LNCaP clone FGC (cell line): ENCODE measurements around the gene CNTN2.

ENCODE experiments used
- DNase-seq: peaks from one replicate; pipeline ENCODE4 v3.0.0-alpha.2; 2011; ENCODE audit warnings: low read depth
- H3K4me3 ChIP-seq: 2 replicates; pipeline ENCODE4 v1.5.1; 2011; ENCODE audit warnings: mild to moderate bottlenecking, low read depth, low read length, control low read depth
- CTCF ChIP-seq: IDR thresholded peaks from 2 replicates; pipeline ENCODE4 v1.5.1; 2012; ENCODE audit warnings: mild to moderate bottlenecking; ENCODE audit not compliant: control insufficient read depth, insufficient read depth; ENCODE audit errors: extremely low read depth

The CNTN2 gene

GRCh38 chr1:205052690-205053089, 9.7 kb downstream of the CNTN2 start:
- no peak for TF ChIP-seq CTCF
- H3K4me3 ChIP-seq = no peak overlapping the region
- DNase-seq = no peak

GRCh38 chr1:205053296-205053695, 10.3 kb downstream of the CNTN2 start:
- no peak for DNase-seq
- no peak for TF ChIP-seq CTCF
- H3K4me3 ChIP-seq = no peak overlapping the region

DNA sequence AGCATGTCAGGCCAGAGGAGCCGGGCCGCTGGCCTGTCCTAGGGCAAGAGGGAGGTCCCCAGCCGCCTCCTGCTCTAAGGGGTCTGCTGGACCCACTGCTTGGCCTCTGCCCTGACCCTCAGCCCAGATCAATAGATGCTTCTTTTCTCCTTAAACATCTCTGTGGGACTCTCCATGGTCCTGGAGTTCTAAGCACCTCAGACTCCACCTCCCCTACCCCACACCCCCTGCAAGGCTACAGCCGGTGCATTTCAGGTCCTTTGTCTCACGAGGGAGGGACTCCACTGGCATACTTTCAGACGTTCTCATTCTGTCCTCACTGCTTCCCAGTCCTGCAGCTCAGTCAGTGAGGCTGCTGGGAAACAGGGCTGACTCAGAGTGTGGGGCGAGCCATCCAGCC, 11.0 kb downstream of the CNTN2 start:
- no peak for TF ChIP-seq CTCF
- H3K4me3 ChIP-seq = no peak overlapping the region
- DNase-seq = no peak

GRCh38 chr1:205056188-205056611, 13.2 kb downstream of the CNTN2 start:
- no peak for TF ChIP-seq CTCF
- no peak for DNase-seq
- no peak overlapping the region for H3K4me3 ChIP-seq

- H3K4me3 ChIP-seq = no peak overlapping the region
- TF ChIP-seq CTCF = no peak
- DNase-seq = no peak
These were observed 14.1 kb downstream of the CNTN2 start for GRCh38 chr1:205056956-205057568.

DNA sequence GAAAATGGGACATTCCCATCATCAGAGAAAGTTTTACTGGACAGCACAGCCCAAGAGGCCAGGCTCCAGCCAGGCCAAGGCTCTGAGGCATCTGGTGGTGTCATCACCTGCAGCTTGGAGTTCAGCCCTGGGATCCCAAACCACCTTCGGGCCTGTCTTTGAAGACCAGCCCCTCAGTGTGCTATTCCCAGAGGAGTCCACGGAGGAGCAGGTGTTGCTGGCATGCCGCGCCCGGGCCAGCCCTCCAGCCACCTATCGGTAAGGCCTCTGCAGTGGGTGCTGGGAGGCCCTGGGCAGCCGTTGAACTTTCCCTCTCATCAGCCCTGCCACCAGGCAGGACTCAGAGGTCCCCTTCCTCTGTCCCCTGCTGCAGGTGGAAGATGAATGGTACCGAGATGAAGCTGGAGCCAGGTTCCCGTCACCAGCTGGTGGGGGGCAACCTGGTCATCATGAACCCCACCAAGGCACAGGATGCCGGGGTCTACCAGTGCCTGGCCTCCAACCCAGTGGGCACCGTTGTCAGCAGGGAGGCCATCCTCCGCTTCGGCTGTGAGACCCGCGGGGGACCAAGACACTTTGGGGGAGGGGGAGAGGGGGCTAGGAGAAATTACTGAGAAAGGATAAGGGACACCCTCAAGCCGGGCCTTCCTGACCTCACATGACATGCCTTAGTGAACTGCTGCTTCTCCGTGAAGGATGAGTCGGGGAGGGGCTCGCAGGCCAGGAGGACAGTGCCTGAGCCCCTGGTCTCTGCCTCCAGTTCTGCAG, 15.0 kb downstream of the CNTN2 start:
- no peak for TF ChIP-seq CTCF
- DNase-seq = no peak
- H3K4me3 ChIP-seq = no peak overlapping the region

- DNase-seq = no peak
- H3K4me3 ChIP-seq = no peak overlapping the region
- no peak for TF ChIP-seq CTCF
These were observed 15.8 kb downstream of the CNTN2 start for GRCh38 chr1:205058853-205059252.
